Nephron progenitor cell (in vitro differentiated cells): ENCODE results near the gene SERPINA3.

Experiments
- DNase-seq: peaks from one replicate; pipeline ENCODE4 v3.0.0; 2021
- H3K27ac Mint-ChIP-seq: 2 replicates; pipeline ENCODE4 v1.8.0; 2021; ENCODE audit warnings: mild to moderate bottlenecking, moderate library complexity, mixed read lengths
- H3K27me3 Mint-ChIP-seq: 2 replicates; pipeline ENCODE4 v1.8.0; 2021; ENCODE audit warnings: mild to moderate bottlenecking, low read depth, mixed read lengths; ENCODE audit not compliant: poor library complexity
- H3K36me3 Mint-ChIP-seq: 2 replicates; pipeline ENCODE4 v1.8.0; 2021; ENCODE audit warnings: low read depth, mixed read lengths
- H3K4me1 Mint-ChIP-seq: 2 replicates; pipeline ENCODE4 v1.8.0; 2021; ENCODE audit warnings: mixed read lengths
- H3K4me3 Mint-ChIP-seq: 2 replicates; pipeline ENCODE4 v1.8.0; 2021; ENCODE audit warnings: mild to moderate bottlenecking, moderate library complexity, mixed read lengths
- H3K9me3 Mint-ChIP-seq: 2 replicates; pipeline ENCODE4 v1.8.0; 2021; ENCODE audit warnings: mild to moderate bottlenecking, moderate library complexity, mixed read lengths
- CTCF ChIP-seq: fragments of 200-600 bp; sonication (generic); IDR thresholded peaks from 2 replicates; pipeline ENCODE4 v1.5.0; 2021; ENCODE audit warnings: antibody characterized with exemption

The SERPINA3 gene

GRCh38 chr14:94665544-94665943, 53.4 kb downstream of the SERPINA3 start:
- no peaks in the 10 kb centered on the region for H3K4me1 Mint-ChIP-seq
- H3K27ac Mint-ChIP-seq, result no peak overlapping the region
- peaks cover 17% of the 10 kb centered on the region for H3K27me3 Mint-ChIP-seq
- H3K9me3 Mint-ChIP-seq, result no peaks in the 10 kb centered on the region
- TF ChIP-seq CTCF, result no peak
- DNase-seq, result no peak
- H3K4me3 Mint-ChIP-seq, result no peak overlapping the region
- H3K36me3 Mint-ChIP-seq, result no peaks in the 10 kb centered on the region

- TF ChIP-seq CTCF, result no peak
- Mint-ChIP-seq H3K36me3 (no peaks in the 10 kb centered on the region), H3K4me3 (no peak overlapping the region), H3K27ac (no peak overlapping the region), H3K9me3 (no peaks in the 10 kb centered on the region), H3K4me1 (peaks cover 12% of the 10 kb centered on the region), H3K27me3 (peaks cover 4% of the 10 kb centered on the region)
- no peak for DNase-seq
Observed at GRCh38 chr14:94670692-94671285, 58.6 kb downstream of the SERPINA3 start.

DNA sequence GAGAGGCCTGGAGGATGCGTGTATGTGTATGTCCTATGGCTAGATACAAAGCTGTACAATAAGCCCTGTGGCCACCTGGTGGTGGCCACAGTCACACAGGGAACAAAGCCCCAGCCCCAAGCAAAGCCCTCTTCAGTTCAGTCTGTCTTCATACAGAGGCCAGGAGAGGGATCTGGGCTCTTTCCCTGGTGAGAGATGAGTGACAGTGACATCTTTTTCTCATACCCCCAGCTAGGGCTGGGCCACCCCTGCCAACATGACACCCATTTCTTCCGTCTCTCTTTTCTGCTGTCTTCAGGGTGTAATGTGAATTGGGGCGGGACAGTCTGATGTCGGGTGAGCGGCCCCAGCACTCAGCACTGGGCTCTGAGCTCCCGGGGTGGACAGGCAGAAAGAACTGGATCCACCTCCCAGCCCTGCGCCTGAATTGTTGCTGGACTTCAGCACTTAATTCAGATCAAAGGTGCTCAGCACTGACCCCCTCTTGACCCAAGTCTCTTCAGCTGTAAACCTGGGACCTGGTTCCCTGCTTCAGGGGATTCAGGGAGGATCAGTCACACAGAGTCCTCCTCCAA, 59.8 kb downstream of the SERPINA3 start:
- Mint-ChIP-seq H3K4me1 (peaks cover 12% of the 10 kb centered on the region), H3K4me3 (no peak overlapping the region), H3K9me3 (no peaks in the 10 kb centered on the region), H3K27me3 (peaks cover 4% of the 10 kb centered on the region), H3K36me3 (no peaks in the 10 kb centered on the region), H3K27ac (no peak overlapping the region)
- DNase-seq, result no peak
- TF ChIP-seq CTCF, result no peak

DNA sequence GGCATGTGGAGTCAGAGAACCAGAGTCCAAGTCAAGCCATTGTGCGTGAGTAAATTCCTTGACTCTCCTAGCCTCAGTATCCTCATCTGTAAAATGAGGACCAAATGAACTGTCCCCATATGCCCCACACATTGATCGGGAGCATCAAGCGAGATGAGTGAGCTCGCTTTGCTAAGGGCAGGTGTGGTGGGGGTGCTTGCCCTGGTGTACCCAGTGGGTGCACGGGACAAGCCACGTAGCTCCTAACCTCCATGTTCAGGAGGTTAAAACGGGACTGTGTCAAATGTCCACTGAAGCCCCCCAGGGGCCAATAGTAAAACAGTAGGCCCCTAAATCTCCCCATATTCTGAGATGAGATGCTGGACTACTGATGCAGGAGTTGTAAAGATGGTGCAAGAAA, 60.9 kb downstream of the SERPINA3 start:
- TF ChIP-seq CTCF, result no peak
- H3K9me3 Mint-ChIP-seq, result no peaks in the 10 kb centered on the region
- no peaks in the 10 kb centered on the region for H3K36me3 Mint-ChIP-seq
- peaks cover 4% of the 10 kb centered on the region for H3K27me3 Mint-ChIP-seq
- no peak for DNase-seq
- no peak overlapping the region for H3K27ac Mint-ChIP-seq
- no peak overlapping the region for H3K4me3 Mint-ChIP-seq
- peaks cover 12% of the 10 kb centered on the region for H3K4me1 Mint-ChIP-seq
